ENCODE results near the gene NR2F6. TPM values are rescaled to one million over a fixed set of nuclear protein-coding genes. Genes with fewer than 3 reads are reported as not detected.
A peak's percentile ranks its signal among the peaks of the same experiment; 100 is the strongest.

Gene NR2F6
- total RNA-seq, 4 donors from 2014 or later: 42.1 to 217 (median 142) TPM

- H3K9me3 ChIP-seq: no peaks in the 10 kb centered on the region
- peaks cover 0 to 31% (median 0%) of the 10 kb centered on the region in 3 donors for H3K36me3 ChIP-seq
- no peak for DNase-seq
- H3K27me3 ChIP-seq: no peaks in the 10 kb centered on the region
- no peak overlapping the region for H3K4me3 ChIP-seq
- no peak for TF ChIP-seq POLR2A (IDR thresholded peaks at IDR 0.05)
- TF ChIP-seq, protein P1, sequence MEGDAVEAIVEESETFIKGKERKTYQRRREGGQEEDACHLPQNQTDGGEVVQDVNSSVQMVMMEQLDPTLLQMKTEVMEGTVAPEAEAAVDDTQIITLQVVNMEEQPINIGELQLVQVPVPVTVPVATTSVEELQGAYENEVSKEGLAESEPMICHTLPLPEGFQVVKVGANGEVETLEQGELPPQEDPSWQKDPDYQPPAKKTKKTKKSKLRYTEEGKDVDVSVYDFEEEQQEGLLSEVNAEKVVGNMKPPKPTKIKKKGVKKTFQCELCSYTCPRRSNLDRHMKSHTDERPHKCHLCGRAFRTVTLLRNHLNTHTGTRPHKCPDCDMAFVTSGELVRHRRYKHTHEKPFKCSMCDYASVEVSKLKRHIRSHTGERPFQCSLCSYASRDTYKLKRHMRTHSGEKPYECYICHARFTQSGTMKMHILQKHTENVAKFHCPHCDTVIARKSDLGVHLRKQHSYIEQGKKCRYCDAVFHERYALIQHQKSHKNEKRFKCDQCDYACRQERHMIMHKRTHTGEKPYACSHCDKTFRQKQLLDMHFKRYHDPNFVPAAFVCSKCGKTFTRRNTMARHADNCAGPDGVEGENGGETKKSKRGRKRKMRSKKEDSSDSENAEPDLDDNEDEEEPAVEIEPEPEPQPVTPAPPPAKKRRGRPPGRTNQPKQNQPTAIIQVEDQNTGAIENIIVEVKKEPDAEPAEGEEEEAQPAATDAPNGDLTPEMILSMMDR (IDR thresholded peaks at IDR 0.05): no peak
- H3K27ac ChIP-seq: no peak overlapping the region
- peaks cover 0 to 22% (median 5%) of the 10 kb centered on the region in 4 donors for H3K4me1 ChIP-seq
Measured at GRCh38 chr19:17219286-17219685, 26.4 kb downstream of the NR2F6 start.

DNA sequence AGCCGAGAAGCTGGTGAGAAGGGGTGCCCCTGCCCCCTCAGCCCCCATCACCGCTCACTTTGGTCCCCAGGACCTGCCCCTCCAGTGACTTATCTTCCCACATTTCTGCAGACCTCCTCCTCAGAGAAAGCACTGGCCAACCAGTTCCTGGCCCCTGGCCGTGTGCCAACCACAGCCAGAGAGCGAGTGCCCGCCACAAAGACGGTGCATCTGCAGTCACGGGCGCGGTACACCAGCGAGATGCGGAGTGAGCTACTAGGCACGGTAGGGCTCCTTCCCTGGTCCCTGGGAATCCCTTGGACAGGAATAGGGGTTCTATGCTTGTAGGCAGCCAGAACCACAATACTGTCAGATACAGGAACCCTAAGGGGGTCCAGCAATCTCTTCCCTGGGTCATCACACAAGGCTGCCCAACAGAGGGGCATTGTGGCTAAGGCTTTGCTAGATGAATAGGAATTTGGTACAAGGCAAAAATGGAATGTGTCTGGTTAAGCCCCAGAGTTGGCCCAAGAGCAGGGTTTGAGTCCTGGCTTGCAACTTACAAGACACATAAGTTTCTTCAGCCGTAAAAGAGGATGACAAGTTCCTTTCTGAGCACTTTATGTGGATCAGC is 29.6 kb downstream of the NR2F6 start:
- Histone ChIP-seq H3K27ac (peak overlapping the region in 2 of 4 donors; percentile 93 to 96), H3K9me3 (no peaks in the 10 kb centered on the region), H3K27me3 (no peaks in the 10 kb centered on the region), H3K4me3 (peak overlapping the region in 3 of 4 donors; percentile 64 to 78 (median 73)), H3K4me1 (peaks cover 0 to 22% (median 5%) of the 10 kb centered on the region in 4 donors), H3K36me3 (peaks cover 0 to 54% (median 0%) of the 10 kb centered on the region in 3 donors)
- no peak for DNase-seq
- TF ChIP-seq POLR2A (IDR thresholded peaks at IDR 0.05): no peak
- TF ChIP-seq, protein P1 (IDR thresholded peaks at IDR 0.05): no peak

DNA sequence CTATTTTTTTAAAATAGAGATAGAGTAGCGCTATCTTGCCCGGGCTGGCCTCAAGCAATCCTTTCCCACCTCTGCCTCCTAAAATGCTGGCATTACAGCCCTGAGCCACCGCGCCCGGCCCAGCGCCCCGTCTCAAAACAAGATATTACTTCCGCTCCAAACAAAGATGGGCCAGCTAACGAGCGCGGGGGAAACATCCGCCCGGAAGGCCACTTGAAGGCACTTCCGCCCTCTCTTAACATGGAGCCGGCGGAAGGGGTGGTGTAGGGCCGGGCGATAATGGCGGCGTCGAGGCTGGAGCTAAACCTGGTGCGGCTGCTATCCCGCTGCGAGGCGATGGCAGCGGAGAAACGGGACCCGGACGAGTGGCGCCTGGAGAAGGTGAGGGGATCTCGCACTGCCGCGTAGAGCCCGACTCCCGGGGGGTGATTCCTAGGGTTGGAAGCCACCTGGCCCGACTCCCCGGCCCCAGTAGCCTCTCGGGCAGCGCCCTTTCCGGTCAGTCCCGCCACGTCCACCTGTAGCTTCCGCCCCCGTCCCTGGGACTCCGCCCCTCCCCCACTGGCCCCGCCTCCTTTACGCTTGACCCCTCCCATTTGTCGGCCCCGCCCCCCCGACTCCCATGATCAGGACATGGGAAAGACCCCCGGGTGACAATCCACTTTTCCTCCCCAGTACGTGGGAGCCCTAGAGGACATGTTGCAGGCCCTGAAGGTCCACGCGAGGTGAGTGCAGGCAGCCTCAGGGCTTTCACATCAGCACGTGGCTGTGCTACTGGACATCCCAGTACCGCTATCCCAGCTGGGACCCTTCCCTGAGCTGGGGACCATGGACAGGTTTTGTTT is 30.4 kb downstream of the NR2F6 start, which contains the start of gene USE1:
Gene USE1 (plus strand): TSS at position 231 of the 845 bp plus-strand sequence. CDS start 49 bp downstream, at position 280.
- DNase-seq: peak; percentile 92 to 96 (median 92)
- H3K4me1 ChIP-seq: peaks cover 0 to 20% (median 5%) of the 10 kb centered on the region in 4 donors
- H3K4me3 ChIP-seq: peak within 1 kb of the TSS; percentile 56 to 78 (median 68)
- peaks cover 0 to 61% (median 0%) of the 10 kb centered on the region in 3 donors for H3K36me3 ChIP-seq
- no peaks in the 10 kb centered on the region for H3K27me3 ChIP-seq
- H3K27ac ChIP-seq: peak within 1 kb of the TSS; percentile 85 to 96 (median 89)
- peak; percentile 48 to 62 for TF ChIP-seq POLR2A (IDR thresholded peaks at IDR 0.05)
- TF ChIP-seq, protein P1 (IDR thresholded peaks at IDR 0.05): no peak
- H3K9me3 ChIP-seq: no peaks in the 10 kb centered on the region

- Histone ChIP-seq H3K4me1 (peaks cover 0 to 13% (median 5%) of the 10 kb centered on the region in 4 donors), H3K27ac (peak overlapping the region; percentile 85 to 96 (median 89)), H3K9me3 (no peaks in the 10 kb centered on the region), H3K27me3 (no peaks in the 10 kb centered on the region), H3K4me3 (peak overlapping the region; percentile 56 to 78 (median 68)), H3K36me3 (peaks cover 0 to 68% (median 0%) of the 10 kb centered on the region in 3 donors)
- TF ChIP-seq, protein P1 (IDR thresholded peaks at IDR 0.05): no peak
- TF ChIP-seq POLR2A (IDR thresholded peaks at IDR 0.05): no peak
- DNase-seq: no peak
Measured at GRCh38 chr19:17214508-17215126, 31.1 kb downstream of the NR2F6 start.

DNA sequence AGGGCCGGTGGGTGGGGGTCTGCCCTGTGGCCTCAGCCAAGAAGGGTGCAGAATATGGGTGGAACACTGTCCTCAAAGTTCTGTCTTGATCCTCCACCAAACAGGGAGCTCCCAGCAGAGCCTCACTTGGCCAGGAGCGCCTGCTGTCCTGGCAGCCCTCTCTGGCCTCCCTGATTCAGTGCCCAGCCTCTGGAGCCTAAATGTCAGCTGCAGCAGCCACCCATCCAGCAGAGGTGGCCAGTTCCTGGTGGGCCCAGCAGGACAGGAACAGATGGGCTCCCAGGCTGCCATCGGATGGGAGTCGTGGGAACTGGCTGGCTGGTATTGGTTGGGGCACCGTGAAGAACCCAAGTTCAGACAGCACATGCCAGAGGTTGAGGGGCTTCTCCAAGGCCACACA is 32.4 kb downstream of the NR2F6 start:
- Histone ChIP-seq H3K4me3 (no peak overlapping the region), H3K36me3 (peaks cover 0 to 71% (median 0%) of the 10 kb centered on the region in 3 donors), H3K27ac (no peak overlapping the region), H3K9me3 (no peaks in the 10 kb centered on the region), H3K27me3 (no peaks in the 10 kb centered on the region), H3K4me1 (peaks cover 0 to 13% (median 5%) of the 10 kb centered on the region in 4 donors)
- DNase-seq: no peak
- TF ChIP-seq POLR2A (IDR thresholded peaks at IDR 0.05): no peak
- TF ChIP-seq, protein P1 (IDR thresholded peaks at IDR 0.05): no peak

All from Peyer's patch (tissue), 4 donors.